ENCODE results near the gene EXD3. TPM values are rescaled to one million over a fixed set of nuclear protein-coding genes. Genes with fewer than 3 reads are reported as not detected.

EXD3 gene
- total RNA-seq, 1 donor from 2014 or later: 16.7 TPM

DNA sequence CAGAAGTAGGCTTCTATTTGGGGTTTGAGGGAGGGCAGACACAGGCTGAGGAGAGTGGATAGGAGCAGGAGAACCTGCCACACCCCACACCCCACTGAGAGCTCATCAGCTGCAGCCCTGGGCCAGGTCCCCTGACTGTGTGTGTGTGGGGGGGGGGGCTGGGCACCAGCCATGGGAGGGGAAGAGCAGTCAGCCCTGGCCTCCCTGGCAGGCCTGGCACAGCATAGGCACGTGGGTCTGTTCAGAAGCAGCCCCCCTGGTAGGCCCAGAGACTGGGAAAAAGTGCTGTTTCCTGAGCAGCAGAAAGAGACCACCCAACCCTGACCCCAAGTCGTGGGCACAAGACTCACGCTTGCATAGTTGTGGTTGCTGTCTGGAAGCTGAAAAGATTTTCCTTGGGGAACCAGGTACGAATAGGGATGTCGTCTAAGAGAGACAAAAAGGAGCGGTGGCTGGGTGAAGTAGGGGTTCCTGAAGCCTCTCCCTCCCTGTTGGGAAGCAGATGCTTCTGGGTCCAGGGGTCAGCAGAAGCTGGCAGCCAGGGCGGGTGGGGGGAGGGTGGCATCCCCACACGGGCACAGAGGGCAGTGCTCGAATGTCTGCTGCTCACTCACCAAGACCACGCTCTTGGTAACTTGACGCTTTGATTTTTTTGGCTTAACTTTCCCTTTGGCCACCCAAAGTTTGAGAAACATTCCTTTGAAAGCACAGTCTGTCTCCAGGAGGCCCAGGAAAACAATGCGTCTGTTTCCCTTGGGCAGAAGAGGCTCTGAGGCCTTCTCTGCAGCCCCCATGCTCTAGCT lies 33.3 kb upstream of the EXD3 start:
- Histone ChIP-seq H3K27me3 (no peaks in the 10 kb centered on the region), H3K9me3 (no peaks in the 10 kb centered on the region), H3K27ac (peak overlapping the region; percentile 92 to 95), H3K4me3 (peak overlapping the region; percentile 35 to 67), H3K36me3 (peaks cover 27 to 37% of the 10 kb centered on the region in 2 donors), H3K4me1 (peaks cover 41 to 43% of the 10 kb centered on the region in 2 donors)
- DNase-seq (ENCODE audit: low spot score in 2 of 2): peak in 1 of 2 donors; percentile 68
- intact Hi-C loops (cut with DNase I): loop anchor here (5.0 to 10.0 kb wide), 2 partner anchors 149 to 369 kb away; partner anchors contain the start of genes ARRDC1 and MAN1B1
- TF ChIP-seq, protein P1, sequence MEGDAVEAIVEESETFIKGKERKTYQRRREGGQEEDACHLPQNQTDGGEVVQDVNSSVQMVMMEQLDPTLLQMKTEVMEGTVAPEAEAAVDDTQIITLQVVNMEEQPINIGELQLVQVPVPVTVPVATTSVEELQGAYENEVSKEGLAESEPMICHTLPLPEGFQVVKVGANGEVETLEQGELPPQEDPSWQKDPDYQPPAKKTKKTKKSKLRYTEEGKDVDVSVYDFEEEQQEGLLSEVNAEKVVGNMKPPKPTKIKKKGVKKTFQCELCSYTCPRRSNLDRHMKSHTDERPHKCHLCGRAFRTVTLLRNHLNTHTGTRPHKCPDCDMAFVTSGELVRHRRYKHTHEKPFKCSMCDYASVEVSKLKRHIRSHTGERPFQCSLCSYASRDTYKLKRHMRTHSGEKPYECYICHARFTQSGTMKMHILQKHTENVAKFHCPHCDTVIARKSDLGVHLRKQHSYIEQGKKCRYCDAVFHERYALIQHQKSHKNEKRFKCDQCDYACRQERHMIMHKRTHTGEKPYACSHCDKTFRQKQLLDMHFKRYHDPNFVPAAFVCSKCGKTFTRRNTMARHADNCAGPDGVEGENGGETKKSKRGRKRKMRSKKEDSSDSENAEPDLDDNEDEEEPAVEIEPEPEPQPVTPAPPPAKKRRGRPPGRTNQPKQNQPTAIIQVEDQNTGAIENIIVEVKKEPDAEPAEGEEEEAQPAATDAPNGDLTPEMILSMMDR (IDR thresholded peaks at IDR 0.05): no peak

DNA sequence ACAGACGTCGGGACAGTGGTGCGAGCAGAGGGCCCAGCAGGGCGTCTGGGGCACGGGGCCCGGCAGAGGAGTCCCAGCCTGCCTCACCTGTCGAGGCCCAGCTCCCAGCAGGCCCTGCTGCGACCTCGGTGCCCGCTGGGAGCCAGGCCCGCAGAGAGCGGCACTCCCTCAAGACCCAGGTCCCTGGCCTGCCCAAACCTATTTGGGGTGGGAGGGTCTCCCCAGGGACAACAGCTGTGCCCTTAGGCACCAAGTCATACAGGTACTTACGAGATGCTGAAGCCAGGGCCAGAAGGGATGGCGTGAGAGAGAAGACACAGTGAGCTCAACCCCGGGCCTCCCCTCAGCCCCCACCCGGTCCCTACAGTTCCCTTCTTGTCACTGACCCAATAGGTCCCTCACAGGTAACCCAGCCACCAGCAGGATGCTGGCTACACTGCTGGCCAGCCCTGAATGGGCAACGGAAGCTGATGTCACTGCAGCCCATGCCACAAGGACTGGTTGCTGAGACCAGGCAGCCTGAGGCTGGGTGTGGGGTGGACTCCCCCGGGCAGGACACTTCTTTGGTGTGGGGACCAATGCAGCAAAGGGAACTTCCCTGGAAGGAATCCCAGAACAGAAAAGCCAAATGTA lies 32.5 kb upstream of the EXD3 start:
- H3K4me3 ChIP-seq: peak overlapping the region in 1 of 2 donors; percentile 39
- peak overlapping the region; percentile 92 to 95 for H3K27ac ChIP-seq
- peak; percentile 9 to 62 for DNase-seq (ENCODE audit: low spot score in 2 of 2)
- TF ChIP-seq, protein P1 (IDR thresholded peaks at IDR 0.05): no peak
- H3K27me3 ChIP-seq: no peaks in the 10 kb centered on the region
- intact Hi-C loops (cut with DNase I): loop anchor here (5.0 to 10.0 kb wide), 2 partner anchors 149 to 368 kb away; partner anchors contain the start of genes ARRDC1 and MAN1B1
- H3K9me3 ChIP-seq: no peaks in the 10 kb centered on the region
- peaks cover 41 to 43% of the 10 kb centered on the region in 2 donors for H3K4me1 ChIP-seq
- H3K36me3 ChIP-seq: peaks cover 27 to 37% of the 10 kb centered on the region in 2 donors

GRCh38 chr9:137454597-137455358 lies 31.8 kb upstream of the EXD3 start:
- Histone ChIP-seq H3K4me1 (peaks cover 41 to 43% of the 10 kb centered on the region in 2 donors), H3K4me3 (peak overlapping the region; percentile 10 to 39), H3K27me3 (no peaks in the 10 kb centered on the region), H3K36me3 (peaks cover 27 to 41% of the 10 kb centered on the region in 2 donors), H3K27ac (peak overlapping the region; percentile 55 to 95), H3K9me3 (no peaks in the 10 kb centered on the region)
- DNase-seq (ENCODE audit: low spot score in 2 of 2): peak; percentile 10 to 65
- intact Hi-C loops (cut with DNase I): loop anchor here (5.0 to 10.0 kb wide), 2 partner anchors 150 to 367 kb away; partner anchors contain the start of genes ARRDC1 and MAN1B1
- TF ChIP-seq, protein P1 (IDR thresholded peaks at IDR 0.05): peak in 1 of 3 experiments; percentile 9

GRCh38 chr9:137454145-137454596 lies 31.2 kb upstream of the EXD3 start:
- H3K9me3 ChIP-seq: no peaks in the 10 kb centered on the region
- H3K36me3 ChIP-seq: peaks cover 31 to 47% of the 10 kb centered on the region in 2 donors
- no peaks in the 10 kb centered on the region for H3K27me3 ChIP-seq
- peaks cover 36 to 40% of the 10 kb centered on the region in 2 donors for H3K4me1 ChIP-seq
- DNase-seq (ENCODE audit: low spot score in 2 of 2): peak; percentile 9 to 78
- peak overlapping the region; percentile 55 to 95 for H3K27ac ChIP-seq
- TF ChIP-seq, protein P1 (IDR thresholded peaks at IDR 0.05): no peak
- H3K4me3 ChIP-seq: peak overlapping the region; percentile 10 to 39
- intact Hi-C loops (cut with DNase I): loop anchor here (10.0 kb wide), 1 partner anchor 151 kb away; the partner anchor contains the start of gene ARRDC1

DNA sequence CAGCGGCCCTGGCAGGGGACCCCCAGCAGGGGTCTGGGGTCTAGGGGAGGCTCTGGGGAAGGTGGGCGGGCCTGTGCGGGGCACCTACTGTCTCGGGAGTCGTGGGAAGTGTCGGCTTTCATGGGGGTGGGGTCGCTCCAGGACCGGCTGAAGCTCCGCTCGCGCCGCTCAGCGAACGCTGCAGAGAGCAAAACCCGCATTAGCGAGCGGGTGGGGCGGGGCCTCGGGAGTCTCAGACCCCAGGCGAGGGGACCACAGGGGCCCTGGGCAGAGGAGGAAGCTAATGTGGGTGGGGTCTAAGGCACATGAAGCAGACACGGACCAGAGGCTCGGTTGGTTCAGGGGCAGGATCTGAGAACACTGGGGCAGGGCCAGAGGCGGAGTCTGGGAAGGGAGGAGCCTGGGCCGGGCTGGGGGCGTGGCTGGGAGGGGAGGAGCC lies 30.7 kb upstream of the EXD3 start:
- DNase-seq (ENCODE audit: low spot score in 2 of 2): peak; percentile 55 to 80
- intact Hi-C loops (cut with DNase I): loop anchor here (10.0 kb wide), 1 partner anchor 151 kb away; the partner anchor contains the start of gene ARRDC1
- Histone ChIP-seq H3K4me1 (peaks cover 36 to 40% of the 10 kb centered on the region in 2 donors), H3K9me3 (no peaks in the 10 kb centered on the region), H3K4me3 (no peak overlapping the region), H3K27me3 (no peaks in the 10 kb centered on the region), H3K27ac (peak overlapping the region in 1 of 2 donors; percentile 24), H3K36me3 (peaks cover 36 to 52% of the 10 kb centered on the region in 2 donors)
- TF ChIP-seq, protein P1 (IDR thresholded peaks at IDR 0.05): no peak
